Measurements from ENCODE around the gene TSR3. TPM values are rescaled to one million over a fixed set of nuclear protein-coding genes. Genes with fewer than 3 reads are reported as not detected.

Gene TSR3
- total and polyA plus RNA-seq, 8 donors = 22.2 to 40.9 (median 30.2) TPM

- FAIRE-seq (no peak), ATAC-seq (no peak), DNase-seq (no peak)
- Histone ChIP-seq H3K4me3 (peak overlapping the region in 3 of 4 donors; percentile 7 to 43 (median 23)), H3K9me3 (no peaks in the 10 kb centered on the region), H3K27ac (no peak overlapping the region), H3K36me3 (no peaks in the 10 kb centered on the region), H3K4me1 (peaks cover 6 to 20% (median 6%) of the 10 kb centered on the region in 3 donors), H3K27me3 (peaks cover 0 to 11% (median 2%) of the 10 kb centered on the region in 4 donors)
- intact Hi-C loops (cut with DNase I) = no loop called here
- WGBS, 2 donors = 1 to 2% methylated on average over 43 to 78 of the region's 78 CpGs
- TF ChIP-seq CTCF (IDR thresholded peaks at IDR 0.05) = no peak
Measured at GRCh38 chr16:1333854-1334700, 17.6 kb downstream of the TSR3 start.

- Histone ChIP-seq H3K27me3 (peaks cover 0 to 11% (median 2%) of the 10 kb centered on the region in 4 donors), H3K36me3 (no peaks in the 10 kb centered on the region), H3K27ac (no peak within 1 kb of the TSS), H3K4me3 (peak within 1 kb of the TSS in 3 of 4 donors; percentile 7 to 43 (median 23)), H3K9me3 (no peaks in the 10 kb centered on the region), H3K4me1 (peaks cover 6 to 20% (median 6%) of the 10 kb centered on the region in 3 donors)
- FAIRE-seq = no peak
- WGBS, 2 donors = 4% methylated on average over 64 to 83 of the region's 83 CpGs
- peak in 1 of 6 donors; percentile 86 for DNase-seq
- intact Hi-C loops (cut with DNase I) = no loop called here
- no peak for TF ChIP-seq CTCF (IDR thresholded peaks at IDR 0.05)
- peak; percentile 50 to 68 (median 62) for ATAC-seq
Measured at GRCh38 chr16:1333149-1333812, 18.4 kb downstream of the TSR3 start, which contains the start of gene BAIAP3. Gene BAIAP3, plus strand, starts transcription at chr16:1333645. Its CDS starts 4,905 bp downstream, at chr16:1338550.

GRCh38 chr16:1332618-1333148 is 19.0 kb downstream of the TSR3 start:
- peaks cover 6 to 20% (median 6%) of the 10 kb centered on the region in 3 donors for H3K4me1 ChIP-seq
- TF ChIP-seq CTCF (IDR thresholded peaks at IDR 0.05) = no peak
- no peaks in the 10 kb centered on the region for H3K9me3 ChIP-seq
- FAIRE-seq (no peak), ATAC-seq (no peak), DNase-seq (no peak)
- H3K4me3 ChIP-seq = peak overlapping the region in 2 of 4 donors; percentile 23 to 43
- 18 to 24% methylated on average over 22 to 26 of the region's 26 CpGs for WGBS, 2 donors
- H3K36me3 ChIP-seq = no peaks in the 10 kb centered on the region
- no peak overlapping the region for H3K27ac ChIP-seq
- peaks cover 0 to 11% (median 2%) of the 10 kb centered on the region in 4 donors for H3K27me3 ChIP-seq
- intact Hi-C loops (cut with DNase I) = no loop called here

GRCh38 chr16:1331712-1332617 is 19.7 kb downstream of the TSR3 start:
- peak in 5 of 6 donors; percentile 66 to 90 (median 79) for DNase-seq
- Histone ChIP-seq H3K27me3 (peaks cover 0 to 11% (median 2%) of the 10 kb centered on the region in 4 donors), H3K27ac (peak overlapping the region in 2 of 4 donors; percentile 2 to 10), H3K4me3 (peak overlapping the region in 2 of 4 donors; percentile 17 to 25), H3K9me3 (no peaks in the 10 kb centered on the region), H3K36me3 (no peaks in the 10 kb centered on the region), H3K4me1 (peaks cover 6 to 20% (median 6%) of the 10 kb centered on the region in 3 donors)
- FAIRE-seq = no peak
- no peak for TF ChIP-seq CTCF (IDR thresholded peaks at IDR 0.05)
- ATAC-seq = peak; percentile 58 to 74 (median 70)
- intact Hi-C loops (cut with DNase I) = no loop called here
- WGBS, 2 donors = 12 to 17% methylated on average over 34 of the region's 34 CpGs

All from pancreas (tissue), 10 donors.